Activated CD4-positive, CD25-positive, alpha-beta regulatory T cell treated with anti-CD3 and anti-CD28 coated beads, Interleukin-2, amount 50 U/mL, for 72 hours (primary cell): Measurements from ENCODE around the gene PSMA8.
"Not testable (repeated sequence)": the region's sequence is repeated elsewhere in the genome, so short reads cannot be mapped to it uniquely, and the experiment has no call there.

Source experiments
- DNase-seq: peaks from one replicate; pipeline ENCODE4 v3.0.0; 2021

Gene PSMA8

DNA sequence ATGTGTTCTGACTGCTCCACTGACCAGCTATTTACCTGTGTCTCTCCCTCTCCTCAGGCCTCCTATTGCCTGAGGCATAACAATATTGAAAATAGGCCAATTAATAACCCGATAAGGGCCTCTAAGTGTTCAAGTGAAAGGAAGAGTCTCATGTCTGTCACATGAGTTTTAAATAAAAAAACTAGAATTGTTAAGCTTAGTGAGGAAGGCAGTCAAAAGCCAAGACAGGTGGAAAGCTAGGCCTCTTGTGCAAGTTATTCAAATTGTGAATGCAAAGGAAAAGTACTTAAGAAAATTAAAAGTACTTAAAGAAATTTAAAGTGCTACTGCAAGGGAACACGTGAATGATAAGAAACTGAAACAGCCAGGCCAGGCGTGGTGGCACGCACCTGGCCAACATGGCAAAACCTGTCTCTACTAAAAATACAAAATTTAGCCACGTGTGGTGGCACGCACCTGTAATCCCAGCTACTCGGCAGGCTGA, 47.7 kb downstream of the PSMA8 start:
- DNase-seq, result no peak

DNA sequence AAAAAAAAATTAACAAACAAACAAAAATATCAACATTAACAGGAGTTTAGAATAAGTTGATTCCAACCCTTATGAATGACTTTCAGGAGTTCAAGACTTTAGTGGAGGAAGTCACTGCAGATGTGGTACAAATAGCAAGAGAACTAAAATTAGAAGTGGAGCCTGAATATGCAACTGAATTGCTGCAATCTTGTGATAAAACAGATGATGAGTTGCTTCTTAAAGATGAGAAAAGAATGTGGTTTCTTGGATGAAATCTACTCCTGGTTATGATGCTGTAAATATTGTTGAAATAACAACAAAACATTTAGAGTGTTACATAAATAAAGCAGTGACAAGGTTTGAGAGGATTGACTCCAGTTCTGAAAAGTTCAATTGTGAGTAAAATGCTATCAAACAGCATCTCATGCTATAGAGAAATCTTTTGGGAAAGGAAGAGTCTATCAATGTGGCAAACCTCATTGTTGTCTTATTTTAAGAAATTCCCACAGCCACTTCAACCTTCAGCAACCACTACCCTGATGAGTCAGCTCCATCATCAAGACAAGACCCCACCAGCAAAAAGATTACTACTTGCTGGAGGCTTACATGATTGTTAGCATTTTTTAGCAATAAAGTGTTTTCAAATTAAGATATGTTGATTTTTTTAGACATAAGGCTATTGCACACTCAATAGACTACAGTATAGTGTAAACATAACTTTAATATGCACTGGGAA, 49.9 kb downstream of the PSMA8 start:
- DNase-seq, result no peak

DNA sequence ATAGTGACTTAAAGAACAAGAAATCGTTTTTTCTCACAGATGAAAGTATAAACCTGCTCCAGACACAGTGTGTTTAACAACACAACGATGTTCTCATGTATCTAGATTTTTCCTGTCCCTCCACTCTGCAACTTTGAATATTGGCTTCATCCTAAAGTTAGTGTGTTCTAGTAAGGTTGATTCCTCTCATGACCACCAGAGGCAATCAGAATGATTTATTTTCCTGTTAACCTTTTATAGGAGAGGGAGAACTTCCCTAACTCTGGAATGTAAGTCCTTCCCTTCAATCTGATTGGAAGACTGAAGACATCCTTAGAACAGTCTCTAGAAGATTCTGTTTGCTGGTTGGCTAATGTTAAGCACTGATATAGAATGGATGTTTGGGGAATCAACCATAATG, 51.6 kb downstream of the PSMA8 start:
- no peak for DNase-seq

DNA sequence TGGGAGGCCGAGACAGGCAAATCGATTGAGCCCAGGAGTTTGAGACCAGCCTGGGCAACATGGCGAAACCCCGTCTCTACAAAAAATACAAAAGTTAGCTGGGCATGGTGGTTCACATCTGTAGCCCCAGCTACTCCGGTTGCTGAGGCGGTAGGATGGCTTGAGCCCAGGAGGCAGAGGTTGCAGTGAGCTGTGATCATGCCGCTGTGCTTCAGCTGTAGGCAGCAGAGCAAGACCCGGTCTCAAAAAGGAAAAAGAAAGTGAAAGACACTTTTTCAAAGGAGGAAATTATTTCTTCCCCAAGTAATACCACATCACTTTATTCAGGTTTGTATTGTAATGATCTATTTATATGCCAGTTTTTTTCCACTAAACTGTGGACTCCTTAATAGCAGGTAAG, 56.8 kb downstream of the PSMA8 start:
- DNase-seq, result peak; percentile 39

DNA sequence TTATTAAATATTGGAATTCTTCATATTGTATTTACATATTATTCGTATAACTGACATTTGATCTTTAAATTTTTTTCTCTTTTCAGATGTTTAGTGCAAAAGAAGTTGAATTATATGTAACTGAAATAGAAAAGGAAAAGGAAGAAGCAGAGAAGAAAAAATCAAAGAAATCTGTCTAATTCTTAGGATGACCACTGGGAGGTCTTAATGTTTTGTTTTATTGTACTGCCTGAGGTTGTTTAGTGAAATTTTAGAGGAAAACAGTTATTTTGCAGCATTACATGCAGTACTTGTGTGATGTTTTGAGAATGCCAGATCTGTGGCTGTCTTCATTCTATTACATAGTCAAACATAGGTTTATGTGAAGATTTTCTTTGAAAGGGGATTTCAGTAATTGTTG, 58.6 kb downstream of the PSMA8 start:
- DNase-seq, result no peak

DNA sequence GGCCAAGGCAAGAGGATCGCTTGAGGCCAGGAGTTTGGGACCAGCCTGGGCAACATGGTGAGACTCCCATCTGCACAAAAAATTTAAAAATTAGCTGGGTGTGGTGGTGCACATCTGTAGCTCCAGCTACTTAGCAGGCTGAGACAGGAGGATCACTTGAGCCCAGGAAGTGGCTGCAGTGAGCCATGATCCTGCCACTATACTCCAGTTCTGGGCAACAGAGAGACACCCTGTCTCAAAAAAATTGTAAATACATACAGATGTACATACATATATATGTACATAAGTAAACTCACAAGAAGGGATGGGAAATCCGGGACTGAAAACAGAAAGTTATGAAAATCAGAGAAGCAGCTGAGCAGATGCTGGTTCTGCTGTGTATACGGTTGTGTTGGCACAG, 62.9 kb downstream of the PSMA8 start:
- DNase-seq, result no peak

DNA sequence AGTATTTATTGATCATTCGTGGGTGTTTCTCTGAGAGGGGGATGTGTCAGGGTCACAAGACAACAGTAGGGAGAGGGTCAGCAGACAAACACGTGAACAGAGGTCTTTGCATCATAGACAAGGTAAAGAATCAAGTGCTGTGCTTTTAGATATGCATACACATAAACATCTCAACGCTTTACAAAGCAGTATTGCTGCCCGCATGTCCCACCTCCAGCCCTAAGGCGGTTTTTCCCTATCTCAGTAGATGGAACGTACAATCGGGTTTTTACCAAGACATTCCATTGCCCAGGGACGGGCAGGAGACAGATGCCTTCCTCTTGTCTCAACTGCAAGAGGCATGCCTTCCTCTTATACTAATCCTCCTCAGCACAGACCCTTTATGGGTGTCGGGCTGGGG, 68.3 kb downstream of the PSMA8 start:
- not testable (repeated sequence) for DNase-seq

DNA sequence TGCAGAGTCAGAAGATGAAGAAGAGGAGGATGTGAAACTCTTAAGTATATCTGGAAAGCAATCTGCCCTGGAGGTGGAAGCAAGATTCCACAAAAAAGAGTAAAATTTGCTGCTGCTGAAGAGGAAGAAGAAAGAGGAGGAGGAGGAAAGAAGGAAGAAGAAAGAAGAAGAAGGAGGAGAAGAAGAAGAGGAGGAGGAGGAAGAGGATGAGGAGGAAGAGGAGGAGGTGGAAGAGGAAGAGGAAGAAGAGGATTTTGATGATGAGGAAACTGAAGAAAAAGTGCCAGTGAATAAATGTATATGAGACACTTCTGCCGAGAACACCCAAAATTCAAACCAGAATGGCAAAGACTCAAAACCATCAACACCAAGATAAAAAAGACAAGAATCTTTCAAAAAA, 71.6 kb downstream of the PSMA8 start:
- no peak for DNase-seq

DNA sequence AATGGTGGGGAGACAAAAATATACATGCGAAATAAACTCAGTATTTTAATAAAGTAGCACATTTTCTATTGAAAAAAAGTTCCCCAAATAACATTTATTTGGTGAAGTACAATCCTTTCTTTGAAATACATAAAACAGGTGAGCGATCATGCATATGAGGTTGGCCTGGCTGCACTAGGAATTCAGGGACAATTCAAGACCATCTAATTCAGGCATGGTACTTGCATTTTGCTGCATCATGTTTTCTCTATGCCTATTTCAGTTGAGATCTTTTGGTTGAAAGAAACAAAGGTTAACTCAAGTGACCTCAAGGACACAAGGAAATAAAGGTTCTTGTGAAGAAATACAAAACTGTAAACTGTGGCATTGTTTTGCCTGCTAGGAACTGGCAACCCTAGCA, 72.8 kb downstream of the PSMA8 start:
- no peak for DNase-seq

DNA sequence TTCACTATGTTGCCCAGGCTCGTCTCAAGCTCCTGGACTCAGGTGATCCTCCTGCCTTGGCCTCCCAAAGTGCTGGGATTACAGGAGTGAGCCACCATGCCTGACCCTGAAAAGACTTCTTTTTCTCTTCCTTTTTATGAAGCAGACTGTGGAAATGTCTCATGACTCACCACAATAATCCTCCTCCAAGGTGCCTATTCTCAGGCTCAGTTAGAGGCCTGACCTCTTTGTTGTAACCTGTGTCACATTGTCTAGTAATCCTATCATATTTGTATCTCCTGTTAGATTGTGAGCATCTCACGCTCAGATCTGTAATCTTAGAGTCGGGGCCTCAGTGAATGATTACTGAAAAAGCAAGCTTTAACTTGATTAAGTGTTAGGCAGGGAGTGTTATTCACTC, 74.3 kb downstream of the PSMA8 start:
- DNase-seq, result no peak

DNA sequence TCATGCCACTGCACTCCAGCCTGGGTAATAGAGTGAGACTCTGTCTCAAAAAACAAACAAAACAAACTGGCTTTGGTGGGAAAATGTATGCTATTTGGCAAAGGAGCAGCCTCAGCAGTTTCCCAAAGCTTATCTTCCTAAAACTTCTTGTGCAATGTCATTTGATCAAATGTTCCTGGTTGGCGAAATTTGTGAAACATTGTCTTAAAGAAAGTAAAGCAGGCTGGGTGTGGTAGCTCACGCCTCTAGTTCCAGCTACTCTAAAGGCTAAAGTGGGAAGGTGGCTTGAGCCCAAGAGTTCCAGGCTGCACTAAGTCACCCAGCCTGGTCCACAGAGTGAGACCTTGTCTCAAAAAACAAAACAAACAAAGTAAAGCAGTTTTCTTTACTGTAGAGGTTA, 75.3 kb downstream of the PSMA8 start:
- DNase-seq, result no peak

DNA sequence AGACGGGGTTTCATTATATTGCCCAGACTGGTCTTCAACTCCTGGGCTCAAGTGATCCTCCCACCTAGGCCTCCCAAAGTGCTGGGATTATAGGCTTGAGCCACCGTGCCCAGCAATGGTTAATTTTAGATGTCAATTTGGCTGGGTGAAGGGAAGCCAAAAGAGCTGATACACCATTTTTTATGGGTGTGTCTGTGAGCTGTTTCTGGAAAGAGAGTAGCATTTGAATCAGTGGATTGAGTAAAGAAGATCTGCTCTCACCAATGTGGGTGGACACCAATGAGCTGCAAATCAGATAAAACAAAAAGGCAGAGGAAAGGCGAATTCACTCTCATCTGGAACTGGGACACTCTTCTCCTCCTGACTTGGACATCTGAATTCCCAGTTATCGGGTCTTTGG, 76.5 kb downstream of the PSMA8 start:
- no peak for DNase-seq

DNA sequence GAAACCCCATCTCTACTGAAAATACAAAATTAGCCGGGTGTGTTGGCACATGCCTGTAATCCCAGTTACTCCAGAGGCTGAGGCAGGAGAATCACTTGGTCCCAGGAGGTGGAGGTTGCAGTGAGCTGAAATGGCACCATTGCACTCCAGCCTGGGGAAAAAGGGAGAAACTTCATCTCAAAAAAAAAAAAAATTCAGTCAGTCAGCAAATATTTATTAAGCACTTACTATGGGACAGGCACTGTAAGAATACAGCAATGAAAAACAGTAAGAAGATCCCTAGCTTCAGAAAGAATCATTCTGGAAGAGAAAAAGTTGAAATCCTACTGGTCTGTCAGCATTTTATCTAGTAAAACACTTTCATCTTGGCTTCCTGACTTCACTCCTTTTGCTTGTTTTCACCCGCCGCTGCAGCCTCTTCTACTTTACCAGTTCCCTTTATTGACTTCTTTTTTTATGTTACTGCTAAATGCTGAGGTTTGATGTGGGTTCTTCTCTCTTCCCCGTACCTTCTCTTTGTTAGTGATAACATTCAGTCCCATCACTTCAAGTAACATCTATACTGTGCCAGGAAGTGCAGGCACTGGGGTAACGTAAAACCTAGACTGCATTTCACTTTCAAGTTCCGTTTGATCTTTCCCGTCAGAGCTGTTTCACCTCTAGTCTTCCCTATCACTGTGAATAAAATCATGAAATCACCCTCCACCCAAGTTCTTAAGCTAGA, 81.7 kb downstream of the PSMA8 start:
- DNase-seq, result no peak

DNA sequence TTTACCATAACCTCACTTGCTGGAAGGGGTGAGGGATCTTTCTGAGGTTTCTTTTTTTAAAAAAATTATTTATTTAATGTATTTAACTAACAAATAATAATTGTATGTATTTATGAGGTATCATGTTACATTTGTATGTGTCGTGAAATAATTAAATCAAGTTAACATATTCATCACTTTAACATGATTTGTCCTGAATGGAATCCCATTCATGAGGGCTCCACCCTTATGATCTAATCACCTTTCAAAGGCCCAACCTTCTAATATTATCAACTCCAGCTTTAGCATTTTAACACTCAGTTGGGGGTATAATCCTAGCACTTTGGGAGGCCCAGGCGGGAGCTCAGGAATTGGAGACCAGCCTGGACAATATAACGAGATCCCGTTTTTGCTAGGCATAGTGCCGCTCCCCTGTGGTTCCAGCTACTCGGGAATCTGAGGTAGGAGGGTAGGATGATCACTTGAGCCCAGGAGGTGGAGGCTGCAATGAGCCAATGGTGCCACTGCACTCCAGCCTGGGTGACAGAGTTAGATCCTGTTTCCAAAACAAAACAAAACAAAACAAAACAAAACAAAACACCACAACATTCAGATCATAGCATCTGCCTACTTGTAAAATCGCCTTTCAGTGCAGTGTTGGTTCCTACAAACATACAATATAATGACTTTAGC, 91.5 kb downstream of the PSMA8 start:
- no peak for DNase-seq

DNA sequence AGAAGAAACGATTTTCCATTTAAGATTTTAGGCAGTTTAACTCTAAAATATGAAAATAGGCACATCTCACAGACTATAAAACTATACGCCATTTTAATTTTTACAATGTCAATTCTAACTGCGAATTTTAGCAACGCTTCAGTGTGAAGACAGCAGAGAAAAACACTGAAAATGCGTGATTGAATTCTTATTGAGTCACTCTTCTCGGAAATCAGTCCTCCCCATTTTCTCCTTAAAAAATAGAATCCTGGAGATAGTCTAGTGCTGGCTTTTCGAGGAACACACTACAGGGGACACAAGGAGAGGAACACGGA, 92.2 kb downstream of the PSMA8 start:
- DNase-seq, result no peak

DNA sequence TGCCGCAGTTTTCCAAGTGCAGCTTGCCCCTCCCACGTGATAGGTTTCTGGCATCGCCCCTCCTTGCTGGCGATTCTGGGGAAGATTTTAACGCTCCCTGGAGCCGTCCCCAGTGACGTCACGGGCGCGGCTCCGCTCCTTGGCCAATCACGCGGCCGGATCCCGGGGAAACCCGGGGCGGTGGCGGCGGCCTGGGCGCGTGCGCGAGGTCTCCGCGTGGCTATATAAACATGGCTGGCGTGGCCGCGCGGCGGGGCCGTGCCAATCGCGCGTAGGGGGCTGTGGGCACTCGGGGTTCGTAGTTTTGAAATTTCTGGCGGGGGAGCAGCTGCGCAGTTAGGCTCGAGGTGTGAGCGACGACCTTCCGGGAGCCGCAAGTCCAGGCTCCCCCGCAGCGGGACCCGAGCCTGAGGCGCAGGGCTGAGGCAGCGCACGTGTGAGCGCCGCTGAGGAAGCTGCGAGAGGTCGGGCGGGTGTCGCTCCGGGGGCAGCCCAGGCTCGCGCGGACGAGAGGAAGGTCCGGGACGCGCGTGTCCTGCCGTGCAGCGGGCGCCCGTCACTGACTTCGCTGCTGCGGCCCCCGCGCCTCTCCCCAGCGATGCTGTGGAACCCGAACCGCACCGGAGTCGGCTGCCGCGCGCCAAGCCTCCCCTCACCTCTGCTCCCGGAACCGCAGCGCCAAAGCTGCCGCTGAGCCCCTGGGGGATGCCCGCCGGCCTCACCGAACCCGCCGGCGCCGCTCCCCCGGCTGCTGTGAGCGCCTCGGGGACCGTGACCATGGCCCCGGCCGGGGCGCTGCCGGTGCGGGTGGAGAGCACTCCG, 92.8 kb downstream of the PSMA8 start, which contains the start of gene TAF4B:
Gene TAF4B (plus strand): TSS at position 217 of the 822 bp plus-strand sequence. CDS start 489 bp downstream, at position 706.
- peak; percentile 95 for DNase-seq

DNA sequence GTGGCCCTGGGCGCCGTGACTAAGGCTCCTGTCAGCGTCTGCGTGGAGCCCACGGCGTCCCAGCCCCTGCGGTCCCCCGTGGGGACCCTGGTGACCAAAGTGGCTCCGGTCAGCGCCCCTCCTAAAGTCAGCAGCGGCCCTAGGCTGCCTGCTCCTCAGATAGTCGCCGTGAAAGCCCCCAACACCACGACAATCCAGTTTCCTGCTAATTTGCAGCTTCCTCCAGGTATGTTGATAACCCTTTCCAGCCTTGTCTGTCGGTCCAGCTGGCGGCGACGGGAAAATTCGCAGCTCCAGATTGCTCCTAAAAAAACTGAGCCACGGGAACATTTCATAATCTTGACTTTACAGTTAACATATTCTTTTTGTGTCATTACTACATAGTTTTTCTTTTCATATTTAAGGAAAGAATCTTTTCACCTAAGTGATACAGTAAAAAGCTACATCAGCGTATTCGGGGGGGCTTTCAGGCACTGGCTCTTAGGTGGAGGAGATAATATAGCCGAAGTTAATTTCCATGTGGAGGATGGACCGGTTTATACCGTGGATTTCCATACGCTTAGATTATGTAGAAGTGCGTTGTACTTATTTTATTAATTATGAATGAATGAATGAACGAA, 93.5 kb downstream of the PSMA8 start:
- DNase-seq, result no peak

DNA sequence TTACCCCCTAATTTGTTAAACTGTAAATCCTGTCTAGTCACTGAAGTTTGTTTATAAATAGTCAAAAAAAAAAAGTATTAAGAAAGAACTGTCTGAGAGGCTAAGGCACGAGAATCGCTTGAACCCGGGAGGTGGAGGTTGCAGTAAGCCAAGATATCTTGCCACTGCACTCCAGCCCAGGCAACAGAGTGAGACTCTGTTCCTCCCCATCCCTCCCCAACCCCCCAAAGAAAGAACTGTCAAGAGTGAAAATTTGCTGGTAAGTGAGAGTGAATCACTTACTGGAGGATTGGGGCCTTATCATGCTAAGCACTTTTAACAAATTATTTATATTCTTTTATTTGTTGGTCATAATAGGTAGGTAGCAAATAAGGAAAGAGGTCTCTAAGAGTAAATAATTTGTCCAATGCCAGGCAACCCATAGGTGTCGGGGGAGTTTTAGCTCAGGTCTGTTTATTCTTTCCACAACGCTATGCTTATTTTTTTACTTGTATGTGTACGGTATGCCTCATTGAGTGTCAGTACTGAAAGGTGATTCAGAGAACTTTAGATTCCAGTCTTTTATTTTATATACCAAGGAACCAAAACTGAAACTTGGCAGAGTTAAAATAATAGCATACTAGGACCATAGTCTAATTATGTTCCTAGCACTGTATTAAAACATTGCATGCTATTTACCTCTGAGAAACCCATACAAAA, 95.0 kb downstream of the PSMA8 start:
- DNase-seq, result no peak

DNA sequence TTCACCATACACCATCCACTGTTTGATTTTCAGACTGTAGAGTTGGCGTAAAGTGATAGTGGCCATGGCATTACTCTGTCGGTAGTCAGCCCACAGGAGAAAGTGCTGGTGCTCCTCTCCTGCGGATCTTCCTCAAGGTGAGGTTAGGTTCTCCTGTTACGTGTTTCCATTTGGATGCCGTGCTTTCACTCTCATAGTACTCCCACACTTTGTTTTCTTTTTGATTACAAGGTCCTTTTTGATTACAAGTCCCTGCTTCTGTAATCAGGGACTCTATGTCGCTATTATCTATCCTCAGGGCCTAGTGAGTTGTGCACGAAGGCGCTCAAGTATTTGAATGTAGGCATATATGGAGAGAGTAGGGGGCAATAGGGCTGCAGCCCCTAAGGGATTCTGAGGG, 96.8 kb downstream of the PSMA8 start:
- DNase-seq, result no peak

DNA sequence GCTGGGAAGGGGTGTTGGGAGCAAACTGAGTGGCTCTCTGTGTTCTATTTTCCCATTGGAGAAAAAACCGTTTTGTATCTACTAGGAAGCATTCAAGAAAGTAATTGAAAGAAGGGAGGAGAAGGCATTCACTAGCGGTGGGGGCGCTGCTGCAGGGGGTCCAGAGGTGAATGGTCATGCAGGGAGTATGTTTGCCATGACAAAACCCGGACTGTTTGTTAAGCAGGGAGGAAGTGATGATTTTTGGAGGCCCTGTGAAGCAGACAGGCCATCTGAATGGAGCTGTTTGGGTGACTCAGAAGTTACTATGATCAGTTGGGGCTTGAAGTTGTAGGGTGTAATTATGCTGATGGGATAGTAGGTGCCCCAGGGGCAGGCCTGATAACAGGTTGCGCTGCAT, 99.5 kb downstream of the PSMA8 start:
- DNase-seq, result no peak

DNA sequence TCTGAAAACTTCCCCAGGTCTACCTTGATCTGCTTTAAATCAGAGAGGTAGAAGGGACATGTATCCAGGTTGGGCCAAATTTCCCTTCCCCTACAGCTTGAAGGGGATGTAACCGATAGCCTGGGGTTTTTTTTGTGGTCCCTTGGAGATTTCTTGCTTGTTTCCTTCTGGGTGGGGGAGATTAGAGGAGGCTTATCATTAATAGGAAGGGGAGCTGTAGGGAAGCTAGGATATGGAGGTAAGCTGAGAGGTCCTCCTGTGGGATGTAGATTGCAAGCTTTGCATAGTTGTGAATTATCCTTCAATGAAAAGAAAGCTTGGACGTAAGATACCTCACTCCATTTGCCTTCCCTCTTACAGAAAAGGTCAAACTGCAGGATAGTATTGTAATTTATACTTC, 103.7 kb downstream of the PSMA8 start:
- not testable (repeated sequence) for DNase-seq

DNA sequence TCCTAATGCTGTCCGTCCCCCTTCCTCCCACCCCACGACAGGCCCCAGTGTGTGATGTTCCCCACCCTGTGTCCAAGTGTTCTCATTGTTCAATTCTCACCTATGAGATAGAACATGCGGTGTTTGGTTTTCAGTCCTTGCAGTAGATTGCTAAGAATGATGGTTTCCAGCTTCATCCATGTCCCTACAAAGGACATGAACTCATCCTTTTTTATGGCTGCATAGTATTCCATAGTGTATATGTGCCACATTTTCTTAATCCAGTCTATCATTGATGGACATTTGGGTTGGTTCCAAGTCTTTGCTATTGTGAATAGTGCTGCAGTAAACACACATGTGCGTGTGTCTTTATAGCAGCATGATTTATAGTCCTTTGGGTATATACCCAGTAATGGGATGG, 105.0 kb downstream of the PSMA8 start:
- not testable (repeated sequence) for DNase-seq
